Measurements from ENCODE around the gene GATM. TPM values are rescaled to one million over a fixed set of nuclear protein-coding genes. Genes with fewer than 3 reads are reported as not detected.

The GATM gene
- total and polyA plus RNA-seq, 2 donors from 2014 or later: 79.5 to 421 TPM

- TF ChIP-seq CTCF (IDR thresholded peaks at IDR 0.05; ENCODE audit: borderline replicate concordance, extremely low read depth, insufficient read depth): no peak
- peaks cover 0 to 2% (median 0%) of the 10 kb centered on the region in 3 donors for H3K4me1 ChIP-seq (ENCODE audit: control insufficient read depth in 2 of 3, insufficient read depth in 2 of 3, low read depth in 1 of 3, low read length in 3 of 3)
- no peak overlapping the region for H3K27ac ChIP-seq (ENCODE audit: low read depth in 2 of 2, low read length in 2 of 2)
- no peak for DNase-seq
- no peak for FAIRE-seq
- H3K36me3 ChIP-seq (ENCODE audit: control insufficient read depth in 2 of 3, insufficient read depth in 3 of 3, low read length in 3 of 3): no peaks in the 10 kb centered on the region
- intact Hi-C loops (cut with DNase I): loop anchor here (10.0 kb wide), 1 partner anchor 92 kb away; no protein-coding TSS in a partner anchor
- no peaks in the 10 kb centered on the region for H3K9me3 ChIP-seq (ENCODE audit: control insufficient read depth in 2 of 3, insufficient read depth in 1 of 3, low read length in 3 of 3)
- H3K4me3 ChIP-seq (ENCODE audit: low read length in 3 of 3): no peak overlapping the region
- no peak overlapping the region for H3K9ac ChIP-seq (ENCODE audit: low read length in 3 of 3)
- H3K27me3 ChIP-seq (ENCODE audit: control insufficient read depth, insufficient read depth, low read length): no peaks in the 10 kb centered on the region
Measured at GRCh38 chr15:45397116-45397665, 18.8 kb upstream of the GATM start.

GRCh38 chr15:45395943-45396342, 17.6 kb upstream of the GATM start:
- TF ChIP-seq CTCF (IDR thresholded peaks at IDR 0.05; ENCODE audit: borderline replicate concordance, extremely low read depth, insufficient read depth): no peak
- H3K9ac ChIP-seq (ENCODE audit: low read length in 3 of 3): no peak overlapping the region
- H3K27ac ChIP-seq (ENCODE audit: low read depth in 2 of 2, low read length in 2 of 2): no peak overlapping the region
- no peaks in the 10 kb centered on the region for H3K27me3 ChIP-seq (ENCODE audit: control insufficient read depth, insufficient read depth, low read length)
- H3K36me3 ChIP-seq (ENCODE audit: control insufficient read depth in 2 of 3, insufficient read depth in 3 of 3, low read length in 3 of 3): no peaks in the 10 kb centered on the region
- intact Hi-C loops (cut with DNase I): loop anchor here (10.0 kb wide), 1 partner anchor 91 kb away; no protein-coding TSS in a partner anchor
- no peak for DNase-seq
- H3K4me3 ChIP-seq (ENCODE audit: low read length in 3 of 3): no peak overlapping the region
- FAIRE-seq: no peak
- no peaks in the 10 kb centered on the region for H3K9me3 ChIP-seq (ENCODE audit: control insufficient read depth in 2 of 3, insufficient read depth in 1 of 3, low read length in 3 of 3)
- H3K4me1 ChIP-seq (ENCODE audit: control insufficient read depth in 2 of 3, insufficient read depth in 2 of 3, low read depth in 1 of 3, low read length in 3 of 3): no peaks in the 10 kb centered on the region

- Histone ChIP-seq H3K27ac (ENCODE audit: low read depth in 2 of 2, low read length in 2 of 2) (no peak overlapping the region), H3K27me3 (ENCODE audit: control insufficient read depth, insufficient read depth, low read length) (no peaks in the 10 kb centered on the region), H3K9ac (ENCODE audit: low read length in 3 of 3) (no peak overlapping the region), H3K36me3 (ENCODE audit: control insufficient read depth in 2 of 3, insufficient read depth in 3 of 3, low read length in 3 of 3) (no peaks in the 10 kb centered on the region), H3K9me3 (ENCODE audit: control insufficient read depth in 2 of 3, insufficient read depth in 1 of 3, low read length in 3 of 3) (no peaks in the 10 kb centered on the region), H3K4me1 (ENCODE audit: control insufficient read depth in 2 of 3, insufficient read depth in 2 of 3, low read depth in 1 of 3, low read length in 3 of 3) (no peaks in the 10 kb centered on the region), H3K4me3 (ENCODE audit: low read length in 3 of 3) (no peak overlapping the region)
- intact Hi-C loops (cut with DNase I): loop anchor here (10.0 kb wide), 1 partner anchor 90 kb away; no protein-coding TSS in a partner anchor
- FAIRE-seq: no peak
- no peak for DNase-seq
- no peak for TF ChIP-seq CTCF (IDR thresholded peaks at IDR 0.05; ENCODE audit: borderline replicate concordance, extremely low read depth, insufficient read depth)
Measured at GRCh38 chr15:45394681-45395080, 16.3 kb upstream of the GATM start.

GRCh38 chr15:45393851-45394250, 15.5 kb upstream of the GATM start:
- intact Hi-C loops (cut with DNase I): loop anchor here (10.0 kb wide), 1 partner anchor 89 kb away; no protein-coding TSS in a partner anchor
- no peak overlapping the region for H3K27ac ChIP-seq (ENCODE audit: low read depth in 2 of 2, low read length in 2 of 2)

More at GRCh38 chr15:45393851-45394250, 15.5 kb upstream of the GATM start:
- no peak for FAIRE-seq
- H3K4me1 ChIP-seq (ENCODE audit: control insufficient read depth in 2 of 3, insufficient read depth in 2 of 3, low read depth in 1 of 3, low read length in 3 of 3): no peaks in the 10 kb centered on the region
- H3K4me3 ChIP-seq (ENCODE audit: low read length in 3 of 3): no peak overlapping the region
- DNase-seq: no peak
- no peak overlapping the region for H3K9ac ChIP-seq (ENCODE audit: low read length in 3 of 3)
- no peak for TF ChIP-seq CTCF (IDR thresholded peaks at IDR 0.05; ENCODE audit: borderline replicate concordance, extremely low read depth, insufficient read depth)
- no peaks in the 10 kb centered on the region for H3K27me3 ChIP-seq (ENCODE audit: control insufficient read depth, insufficient read depth, low read length)
- H3K36me3 ChIP-seq (ENCODE audit: control insufficient read depth in 2 of 3, insufficient read depth in 3 of 3, low read length in 3 of 3): no peaks in the 10 kb centered on the region
- no peaks in the 10 kb centered on the region for H3K9me3 ChIP-seq (ENCODE audit: control insufficient read depth in 2 of 3, insufficient read depth in 1 of 3, low read length in 3 of 3)

Measured in kidney (tissue), 14 donors.